HT-29 (cell line): ENCODE measurements around the gene ARL6IP5. TPM values are rescaled to one million over a fixed set of nuclear protein-coding genes. Genes with fewer than 3 reads are reported as not detected.

Experiments
- small RNA-seq: library from RNA; depleted of rRNA; stranded (forward); fragments of <200 nt; gene quantifications from one replicate; pipeline ENCODE3, GENCODE V24; 2014
- total RNA-seq: library from RNA; depleted of rRNA; stranded (reverse); fragments of >200 nt; shearing (Covaris generic); gene quantifications from 2 replicates; pipeline ENCODE4 v1.2.3, GENCODE V29; 2014; rRNA removed

The ARL6IP5 gene
- total RNA-seq, 1 experiment from 2014 or later = 46.3 TPM

Small RNAs within 50 kb of the gene (small RNA-seq; reads per million reads assigned to genes)
- not detected for gene MIR3136

Other genes with a start within 250 kb of the ARL6IP5 start
- gene TAFA4, start 152.4 kb upstream of the ARL6IP5 start, total RNA-seq = not detected in 2 replicates
- 5.4 and 6.6 TPM in 2 replicates for gene EOGT, start 71.3 kb upstream of the ARL6IP5 start, total RNA-seq
- 8.5 and 9.9 TPM in 2 replicates for gene TMF1, start 32.6 kb upstream of the ARL6IP5 start, total RNA-seq
- gene UBA3, start 4.6 kb upstream of the ARL6IP5 start, total RNA-seq = 30.5 and 34.4 TPM in 2 replicates
- gene LMOD3, start 37.7 kb downstream of the ARL6IP5 start, total RNA-seq = 0.10 and 0.15 TPM in 2 replicates